ENCODE measurements around the gene DPYSL4. TPM values are rescaled to one million over a fixed set of nuclear protein-coding genes. Genes with fewer than 3 reads are reported as not detected.

Gene DPYSL4
- total RNA-seq, 4 donors from 2014 or later, result 1.5 to 5.0 TPM; not detected in 2

- no peak for DNase-seq
- Histone ChIP-seq H3K27ac (no peak overlapping the region), H3K36me3 (no peaks in the 10 kb centered on the region), H3K4me1 (no peaks in the 10 kb centered on the region), H3K4me3 (no peak overlapping the region), H3K27me3 (no peaks in the 10 kb centered on the region), H3K9me3 (no peaks in the 10 kb centered on the region)
- no peak for TF ChIP-seq POLR2A (IDR thresholded peaks at IDR 0.05)
- no peak for TF ChIP-seq CTCF (IDR thresholded peaks at IDR 0.05)
- intact Hi-C loops (cut with DNase I; ENCODE audit: low total_unique reads), result no loop called here
Observed at GRCh38 chr10:132139526-132139925, 47.2 kb upstream of the DPYSL4 start.

- DNase-seq, result no peak
Observed at GRCh38 chr10:132140167-132140925, 46.4 kb upstream of the DPYSL4 start.

GRCh38 chr10:132141076-132141475 lies 45.7 kb upstream of the DPYSL4 start:
- no peaks in the 10 kb centered on the region for H3K9me3 ChIP-seq
- H3K27me3 ChIP-seq, result no peaks in the 10 kb centered on the region
- intact Hi-C loops (cut with DNase I; ENCODE audit: low total_unique reads), result no loop called here
- TF ChIP-seq CTCF (IDR thresholded peaks at IDR 0.05) (no peak), POLR2A (IDR thresholded peaks at IDR 0.05) (no peak)
- H3K36me3 ChIP-seq, result no peaks in the 10 kb centered on the region
- DNase-seq, result no peak
- H3K4me1 ChIP-seq, result no peaks in the 10 kb centered on the region
- no peak overlapping the region for H3K27ac ChIP-seq
- H3K4me3 ChIP-seq, result no peak overlapping the region

More at GRCh38 chr10:132140167-132140925, 46.4 kb upstream of the DPYSL4 start:
- H3K4me3 ChIP-seq, result no peak overlapping the region
- no peaks in the 10 kb centered on the region for H3K27me3 ChIP-seq
- TF ChIP-seq CTCF (IDR thresholded peaks at IDR 0.05) (no peak), POLR2A (IDR thresholded peaks at IDR 0.05) (no peak)
- no peak overlapping the region for H3K27ac ChIP-seq
- intact Hi-C loops (cut with DNase I; ENCODE audit: low total_unique reads), result no loop called here
- no peaks in the 10 kb centered on the region for H3K4me1 ChIP-seq
- H3K9me3 ChIP-seq, result no peaks in the 10 kb centered on the region
- H3K36me3 ChIP-seq, result no peaks in the 10 kb centered on the region

GRCh38 chr10:132141526-132142395 lies 45.0 kb upstream of the DPYSL4 start:
- Histone ChIP-seq H3K4me1 (no peaks in the 10 kb centered on the region), H3K9me3 (no peaks in the 10 kb centered on the region), H3K27ac (no peak overlapping the region), H3K4me3 (no peak overlapping the region), H3K27me3 (no peaks in the 10 kb centered on the region), H3K36me3 (no peaks in the 10 kb centered on the region)
- no peak for DNase-seq
- TF ChIP-seq CTCF (IDR thresholded peaks at IDR 0.05), result no peak
- no peak for TF ChIP-seq POLR2A (IDR thresholded peaks at IDR 0.05)
- intact Hi-C loops (cut with DNase I; ENCODE audit: low total_unique reads), result no loop called here
